Choroid plexus epithelial cell (primary cell): ENCODE data around the gene IL16.

Experiments used
- DNase-seq: peaks from one replicate; pipeline ENCODE4 v3.0.0-alpha.2; 2010; ENCODE audit warnings: low read depth
- H3K4me3 ChIP-seq: 2 replicates; pipeline ENCODE4 v1.5.1; 2011; ENCODE audit warnings: low read depth, mild to moderate bottlenecking, control low read depth, low read length, moderate library complexity
- CTCF ChIP-seq: conservative IDR thresholded peaks from 2 replicates; pipeline ENCODE4 v1.5.1; 2011; ENCODE audit warnings: low read depth, mild to moderate bottlenecking, control low read depth, inconsistent platforms, low read length, moderate library complexity

The IL16 gene

GRCh38 chr15:81221449-81221848 is 24.8 kb downstream of the IL16 start:
- no peak for DNase-seq
- TF ChIP-seq CTCF = no peak
- no peak overlapping the region for H3K4me3 ChIP-seq

- no peak for TF ChIP-seq CTCF
- DNase-seq = no peak
- no peak overlapping the region for H3K4me3 ChIP-seq
Observed at GRCh38 chr15:81222007-81222406, 25.3 kb downstream of the IL16 start.

- TF ChIP-seq CTCF = no peak
Observed at GRCh38 chr15:81223346-81223971, 26.8 kb downstream of the IL16 start.

GRCh38 chr15:81224232-81224631 is 27.6 kb downstream of the IL16 start:
- TF ChIP-seq CTCF = no peak
- H3K4me3 ChIP-seq = no peak overlapping the region
- no peak for DNase-seq

More at GRCh38 chr15:81223346-81223971, 26.8 kb downstream of the IL16 start:
- H3K4me3 ChIP-seq = no peak overlapping the region
- no peak for DNase-seq

- no peak overlapping the region for H3K4me3 ChIP-seq
- no peak for DNase-seq
- no peak for TF ChIP-seq CTCF
Observed at GRCh38 chr15:81225161-81225671, 28.5 kb downstream of the IL16 start.

GRCh38 chr15:81227716-81228115 is 31.0 kb downstream of the IL16 start:
- TF ChIP-seq CTCF = no peak
- H3K4me3 ChIP-seq = no peak overlapping the region
- no peak for DNase-seq

- no peak for TF ChIP-seq CTCF
Observed at GRCh38 chr15:81229586-81229985, 32.9 kb downstream of the IL16 start.

More at GRCh38 chr15:81229586-81229985, 32.9 kb downstream of the IL16 start:
- no peak for DNase-seq
- no peak overlapping the region for H3K4me3 ChIP-seq
